CD14-positive monocyte (primary cell): Measurements from ENCODE around the gene C16orf95. TPM values are rescaled to one million over a fixed set of nuclear protein-coding genes. Genes with fewer than 3 reads are reported as not detected.

ENCODE experiments used
- DNase-seq, 3 donors: peaks; one replicate each; pipeline ENCODE4 v3.0.0-alpha.2; 2011 to 2022
- H2AFZ ChIP-seq: 2 replicates; pipeline ENCODE4 v1.6.0; 2012; ENCODE audit warnings: mild to moderate bottlenecking, low read depth, low read length, inconsistent platforms; ENCODE audit not compliant: insufficient read depth, poor library complexity, severe bottlenecking
- H3K27ac ChIP-seq, 2 donors: 1 replicate in 1 of 2; 2 replicates in 1 of 2; pipeline ENCODE4 v1.5.1; 2012 to 2013; ENCODE audit warnings: low read length in 2 of 2, control low read depth in 1 of 2, inconsistent platforms in 1 of 2, low read depth in 1 of 2, mild to moderate bottlenecking in 1 of 2
- H3K27me3 ChIP-seq, 2 donors: one replicate each; pipeline versions ENCODE4 v1.6.0 to v1.6.1; 2011 to 2013; ENCODE audit warnings: low read length in 2 of 2; ENCODE audit not compliant: control insufficient read depth in 2 of 2, insufficient read depth in 2 of 2
- H3K36me3 ChIP-seq, 2 donors: replicated peaks in 1 of 2; 1 replicate in 1 of 2; 2 replicates in 1 of 2; pipeline versions ENCODE4 v1.5.1 to v1.6.1; 2012 to 2013; ENCODE audit warnings: low read length in 2 of 2, control low read depth in 1 of 2, inconsistent platforms in 1 of 2, mild to moderate bottlenecking in 1 of 2; ENCODE audit not compliant: insufficient read depth in 2 of 2, control insufficient read depth in 1 of 2
- H3K4me1 ChIP-seq, 2 donors: 1 replicate in 1 of 2; 2 replicates in 1 of 2; pipeline versions ENCODE4 v1.5.1 to v1.6.1; 2012 to 2013; ENCODE audit warnings: low read length in 2 of 2, control low read depth in 1 of 2, inconsistent platforms in 1 of 2, mild to moderate bottlenecking in 1 of 2, moderate library complexity in 1 of 2; ENCODE audit not compliant: insufficient read depth in 2 of 2, control insufficient read depth in 1 of 2
- H3K4me2 ChIP-seq: replicated peaks from 2 replicates; pipeline ENCODE3; 2012; ENCODE audit warnings: low read length, moderate library complexity, mild to moderate bottlenecking; ENCODE audit not compliant: poor library complexity, severe bottlenecking; ENCODE audit errors: extremely low read depth
- H3K4me3 ChIP-seq, 3 experiments: fragments of 200-600 bp in 1 of 3; sonication (generic) in 1 of 3; replicated peaks in 1 of 3; 1 replicate in 2 of 3; 2 replicates in 1 of 3; pipeline ENCODE4 v1.5.1; 2011 to 2013; ENCODE audit warnings: low read length in 3 of 3, mild to moderate bottlenecking in 3 of 3, control low read depth in 2 of 3, low read depth in 2 of 3, inconsistent platforms in 1 of 3, moderate library complexity in 1 of 3
- H3K79me2 ChIP-seq: 2 replicates; pipeline ENCODE4 v1.6.0; 2012; ENCODE audit warnings: mild to moderate bottlenecking, control low read depth, inconsistent platforms, low read length, moderate library complexity; ENCODE audit not compliant: insufficient read depth
- H3K9ac ChIP-seq: 2 replicates; pipeline ENCODE4 v1.6.0; 2017; ENCODE audit warnings: low read length, mild to moderate bottlenecking; ENCODE audit not compliant: insufficient read depth, poor library complexity, severe bottlenecking
- H3K9me3 ChIP-seq, 2 donors: replicated peaks in 1 of 2; 1 replicate in 1 of 2; 2 replicates in 1 of 2; pipeline versions ENCODE4 v1.5.1 to v1.6.1; 2012 to 2013; ENCODE audit warnings: low read length in 2 of 2, control low read depth in 1 of 2; ENCODE audit not compliant: control insufficient read depth in 1 of 2, insufficient read depth in 1 of 2
- H4K20me1 ChIP-seq: 2 replicates; pipeline ENCODE4 v1.6.0; 2012; ENCODE audit warnings: mild to moderate bottlenecking, low read length, control low read depth, moderate library complexity; ENCODE audit not compliant: insufficient read depth
- H3K27ac Mint-ChIP-seq, 7 donors: one replicate each; pipeline ENCODE4 v1.8.0; 2020; ENCODE audit warnings: mild to moderate bottlenecking in 7 of 7, mixed read lengths in 7 of 7, moderate library complexity in 6 of 7, inconsistent platforms in 2 of 7
- H3K27me3 Mint-ChIP-seq, 3 donors: one replicate each; pipeline ENCODE4 v1.8.0; 2021 to 2022; ENCODE audit warnings: low read depth in 3 of 3, mild to moderate bottlenecking in 3 of 3, mixed read lengths in 3 of 3, moderate library complexity in 3 of 3, inconsistent platforms in 1 of 3
- H3K36me3 Mint-ChIP-seq, 2 donors: one replicate each; pipeline ENCODE4 v1.8.0; 2020; ENCODE audit warnings: mixed read lengths in 2 of 2, inconsistent platforms in 1 of 2, mild to moderate bottlenecking in 1 of 2
- H3K4me1 Mint-ChIP-seq: one replicate; pipeline ENCODE4 v1.8.0; 2020; ENCODE audit warnings: mild to moderate bottlenecking, mixed read lengths
- H3K4me3 Mint-ChIP-seq, 2 donors: one replicate each; pipeline ENCODE4 v1.8.0; 2020; ENCODE audit warnings: mild to moderate bottlenecking in 2 of 2, mixed read lengths in 2 of 2, moderate library complexity in 1 of 2
- H3K9me3 Mint-ChIP-seq, 7 donors: one replicate each; pipeline ENCODE4 v1.8.0; 2020 to 2022; ENCODE audit warnings: mixed read lengths in 7 of 7, mild to moderate bottlenecking in 6 of 7, moderate library complexity in 6 of 7, inconsistent platforms in 2 of 7
- CTCF ChIP-seq: fragments of 200-600 bp; IDR thresholded peaks from one replicate; pipeline ENCODE4 v1.8.0; 2022; ENCODE audit warnings: antibody characterized with exemption, mild to moderate bottlenecking
- WGBS: methylation state at CpG from one replicate; pipeline ENCODE4 v1.1.5; 2013; ENCODE audit warnings: missing lambda C conversion rate; ENCODE audit not compliant: insufficient coverage; 5-methylcytosine and 5-hydroxymethylcytosine counted together
- intact Hi-C, 2 donors: fragments of 100-400 bp; cut with micrococcal nuclease; formaldehyde crosslinking; loops; one replicate each; pipeline versions ENCODE4 v1.15.0 to v1.15.1; 2023
- polyA plus RNA-seq, 3 donors: library from polyadenylated mRNA; depleted of rRNA in 1 of 3; unstranded in 2 of 3; stranded (reverse) in 1 of 3; fragments of 300-500 nt in 2 of 3; fragments of >200 nt in 1 of 3; fragmentation: Illumina TruSeq in 2 of 3; gene quantifications; 1 replicate in 2 of 3; 2 replicates in 1 of 3; pipeline ENCODE4 v1.2.3, GENCODE V29; 2012 to 2021

C16orf95 gene
- polyA plus RNA-seq, 3 donors = 0.89 to 1.9 (median 1.7) TPM

GRCh38 chr16:87366288-87366687 is 49.1 kb upstream of the C16orf95 start:
- peaks cover 83 to 94% (median 85%) of the 10 kb centered on the region in 3 donors for H3K27me3 Mint-ChIP-seq
- peaks cover 0 to 32% (median 7%) of the 10 kb centered on the region in 7 donors for H3K9me3 Mint-ChIP-seq
- peaks cover 0 to 12% of the 10 kb centered on the region in 2 donors for H3K9me3 ChIP-seq
- no peak overlapping the region for H2AFZ ChIP-seq
- peaks cover 13 to 18% of the 10 kb centered on the region in 2 donors for H3K4me1 ChIP-seq
- no peak overlapping the region for H3K4me3 ChIP-seq
- peaks cover 82% of the 10 kb centered on the region for H4K20me1 ChIP-seq
- no peak overlapping the region for H3K27ac ChIP-seq
- peaks cover 44 to 51% of the 10 kb centered on the region in 2 donors for H3K36me3 Mint-ChIP-seq
- no peak overlapping the region for H3K9ac ChIP-seq
- peak overlapping the region in 1 of 2 donors; percentile 82 for H3K4me3 Mint-ChIP-seq
- H3K27ac Mint-ChIP-seq = peak overlapping the region in 1 of 7 donors; percentile 6
- H3K4me2 ChIP-seq = no peak overlapping the region
- WGBS = 97% methylated on average over 4 of the region's 4 CpGs
- H3K79me2 ChIP-seq = no peaks in the 10 kb centered on the region
- intact Hi-C loops = no loop called here
- TF ChIP-seq CTCF = no peak
- peaks cover 50 to 81% of the 10 kb centered on the region in 2 donors for H3K27me3 ChIP-seq
- H3K36me3 ChIP-seq = peaks cover 0 to 4% of the 10 kb centered on the region in 2 donors
- no peak for DNase-seq
- H3K4me1 Mint-ChIP-seq = peaks cover 25% of the 10 kb centered on the region

- peaks cover 81% of the 10 kb centered on the region for H4K20me1 ChIP-seq
- WGBS = 97% methylated on average over 11 of the region's 13 CpGs
- Mint-ChIP-seq H3K4me1 (peaks cover 25% of the 10 kb centered on the region), H3K4me3 (peak overlapping the region in 1 of 2 donors; percentile 82), H3K9me3 (peaks cover 0 to 28% (median 6%) of the 10 kb centered on the region in 7 donors), H3K27me3 (peaks cover 77 to 93% (median 82%) of the 10 kb centered on the region in 3 donors), H3K27ac (no peak overlapping the region), H3K36me3 (peaks cover 49 to 58% of the 10 kb centered on the region in 2 donors)
- no peak overlapping the region for H3K4me2 ChIP-seq
- peaks cover 0 to 8% of the 10 kb centered on the region in 2 donors for H3K9me3 ChIP-seq
- no peak overlapping the region for H3K9ac ChIP-seq
- no peak for DNase-seq
- H3K4me3 ChIP-seq = no peak overlapping the region
- H2AFZ ChIP-seq = no peak overlapping the region
- H3K36me3 ChIP-seq = peaks cover 0 to 4% of the 10 kb centered on the region in 2 donors
- peaks cover 13 to 18% of the 10 kb centered on the region in 2 donors for H3K4me1 ChIP-seq
- H3K27ac ChIP-seq = no peak overlapping the region
- intact Hi-C loops = no loop called here
- TF ChIP-seq CTCF = no peak
- peaks cover 39 to 77% of the 10 kb centered on the region in 2 donors for H3K27me3 ChIP-seq
- H3K79me2 ChIP-seq = no peaks in the 10 kb centered on the region
Observed at GRCh38 chr16:87365021-87365713, 48.0 kb upstream of the C16orf95 start.
